GM12875 (cell line): ENCODE measurements around the gene KIF6.
A peak's percentile ranks its signal among the peaks of the same experiment; 100 is the strongest.

ENCODE experiments used
- H3K4me3 ChIP-seq: one replicate; pipeline ENCODE4 v1.5.1; 2011; ENCODE audit warnings: low read depth, low read length, control low read depth
- CTCF ChIP-seq: IDR thresholded peaks from 2 replicates; pipeline ENCODE4 v1.5.1; 2011; ENCODE audit warnings: low read depth, mild to moderate bottlenecking, control low read depth, inconsistent platforms, low read length, moderate library complexity, borderline replicate concordance; ENCODE audit not compliant: insufficient read depth

The KIF6 gene

GRCh38 chr6:39380837-39381549 is 344.2 kb downstream of the KIF6 start:
- no peak overlapping the region for H3K4me3 ChIP-seq
- TF ChIP-seq CTCF: no peak

GRCh38 chr6:39378960-39379425 is 346.2 kb downstream of the KIF6 start:
- no peak for TF ChIP-seq CTCF
- H3K4me3 ChIP-seq: no peak overlapping the region

GRCh38 chr6:39378175-39378959 is 346.8 kb downstream of the KIF6 start:
- no peak for TF ChIP-seq CTCF
- H3K4me3 ChIP-seq: no peak overlapping the region

GRCh38 chr6:39377539-39377950 is 347.7 kb downstream of the KIF6 start:
- H3K4me3 ChIP-seq: no peak overlapping the region
- peak; percentile 57; the same call in 1 of the 2 replicates for TF ChIP-seq CTCF

- TF ChIP-seq CTCF: no peak
- no peak overlapping the region for H3K4me3 ChIP-seq
These were observed 349.8 kb downstream of the KIF6 start for GRCh38 chr6:39375405-39375804.

GRCh38 chr6:39370390-39370789 is 354.8 kb downstream of the KIF6 start:
- no peak for TF ChIP-seq CTCF
- no peak overlapping the region for H3K4me3 ChIP-seq
